GM18498 (cell line): ENCODE measurements around the gene ZXDB.
A peak's percentile ranks its signal among the peaks of the same experiment; 100 is the strongest.
"Not testable (repeated sequence)": the region's sequence is repeated elsewhere in the genome, so short reads cannot be mapped to it uniquely, and the experiment has no call there.

Experiments used
- ATAC-seq: cut with Tn5 transposase; IDR thresholded peaks from one replicate; pipeline ENCODE4 v1.9.1; 2021; ENCODE audit warnings: mild to moderate bottlenecking, moderate library complexity; ENCODE audit not compliant: unreplicated experiment

The ZXDB gene

DNA sequence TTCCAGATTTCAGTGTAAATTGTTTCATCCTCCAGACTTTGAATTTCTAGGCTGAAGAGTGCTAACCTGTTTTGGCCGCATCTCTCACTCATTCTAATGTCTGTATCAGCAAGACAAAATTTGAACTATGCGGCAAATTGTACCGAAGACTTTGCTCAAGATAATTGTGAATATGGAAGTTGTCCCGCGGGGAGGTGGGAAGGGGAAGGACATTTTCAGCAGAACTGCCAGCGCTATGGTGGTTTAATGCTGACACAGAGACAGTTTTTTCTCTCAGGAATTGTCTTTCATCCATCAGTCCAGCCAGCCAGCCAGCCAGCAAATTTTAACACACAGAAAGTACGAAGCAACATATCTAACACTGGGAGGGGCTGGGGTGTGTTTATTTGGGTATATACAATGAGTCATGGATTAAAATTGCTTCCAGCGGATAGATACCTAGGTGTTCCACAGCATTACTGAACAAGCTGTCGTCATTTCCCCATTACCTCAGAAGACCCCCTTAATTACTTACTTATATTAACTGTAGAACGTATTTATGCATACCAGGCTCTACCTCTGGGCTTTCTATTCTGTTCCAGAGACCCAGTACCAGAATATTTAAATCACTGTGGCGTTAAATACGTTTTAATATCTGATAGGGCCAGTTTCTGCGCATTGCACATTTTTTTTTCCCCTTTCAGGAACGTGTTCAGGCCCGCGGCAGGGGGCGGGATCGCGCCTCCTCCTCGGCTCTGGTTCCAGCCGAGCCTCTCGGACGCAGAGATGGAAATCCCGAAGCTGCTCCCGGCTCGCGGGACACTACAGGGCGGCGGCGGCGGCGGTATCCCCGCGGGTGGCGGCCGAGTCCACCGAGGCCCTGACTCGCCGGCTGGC, at the start of gene ZXDB:
TSS of gene ZXDB (plus strand) at position 728 of the 876 bp plus-strand sequence. CDS start at position 766, 38 bp downstream.
- peak; percentile 66 for ATAC-seq

DNA sequence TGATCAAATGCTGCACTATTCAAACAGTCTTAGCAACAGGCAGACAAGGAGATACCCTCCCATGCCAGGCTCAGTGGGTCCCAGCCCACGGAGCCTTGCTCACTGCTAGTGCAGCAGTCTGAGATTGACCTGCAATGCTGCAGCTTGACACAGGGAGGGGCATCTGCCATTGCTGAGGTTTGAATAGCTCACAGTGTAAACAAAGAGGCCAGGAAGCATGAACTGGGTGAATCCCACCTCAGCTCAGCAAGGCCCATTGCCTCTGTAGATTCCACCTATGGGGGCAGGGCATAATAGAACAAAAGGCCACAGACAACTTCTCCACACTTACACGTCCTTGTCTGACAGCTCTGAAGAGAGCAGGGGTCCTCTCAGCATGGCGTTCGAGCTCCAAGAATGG, 26.6 kb upstream of the ZXDB start:
- ATAC-seq = no peak

DNA sequence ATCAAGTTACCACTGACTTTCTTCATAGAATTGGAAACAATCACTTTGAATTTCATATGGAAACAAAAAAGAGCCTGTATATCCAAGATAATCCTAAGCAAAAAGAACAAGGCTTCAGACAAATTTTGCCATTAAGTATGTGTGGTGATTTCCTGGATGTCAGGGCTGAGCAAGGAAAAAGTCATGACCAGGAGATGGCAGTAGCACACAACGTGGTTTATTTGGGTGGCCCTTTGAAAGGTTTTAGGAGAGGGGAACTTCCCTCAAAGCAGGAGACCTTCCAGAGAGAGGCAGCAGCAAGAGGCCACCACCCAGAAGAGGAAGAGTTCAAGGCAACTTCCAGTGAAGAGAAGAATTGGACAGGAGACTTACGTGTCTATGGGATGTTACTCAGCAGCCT, 18.1 kb upstream of the ZXDB start:
- no peak for ATAC-seq

- ATAC-seq = not testable (repeated sequence)
Measured at GRCh38 chrX:57582948-57583347, 8.9 kb upstream of the ZXDB start.

GRCh38 chrX:57583477-57583876, 8.3 kb upstream of the ZXDB start:
- ATAC-seq = no peak

- ATAC-seq = no peak
Measured at GRCh38 chrX:57586360-57586759, 5.5 kb upstream of the ZXDB start.

DNA sequence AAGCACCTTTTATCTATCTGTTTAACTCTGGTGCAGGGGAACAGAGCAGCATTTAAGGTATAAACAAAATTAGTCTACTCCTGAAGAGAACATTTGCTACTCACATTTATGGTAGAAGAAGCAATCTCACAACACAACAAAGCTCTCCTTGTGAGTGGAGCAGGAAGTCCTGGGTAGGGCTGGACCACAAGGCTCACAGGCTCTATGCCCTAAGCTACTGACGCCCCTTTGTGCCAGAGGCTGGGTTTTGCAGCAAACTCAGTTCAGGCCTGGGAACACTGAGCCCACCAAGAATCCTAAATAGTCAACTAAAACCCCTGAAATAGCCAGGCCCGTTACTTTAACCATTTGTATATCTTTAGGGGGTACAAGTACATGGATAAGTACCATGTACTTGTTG, 4.7 kb upstream of the ZXDB start:
- no peak for ATAC-seq

DNA sequence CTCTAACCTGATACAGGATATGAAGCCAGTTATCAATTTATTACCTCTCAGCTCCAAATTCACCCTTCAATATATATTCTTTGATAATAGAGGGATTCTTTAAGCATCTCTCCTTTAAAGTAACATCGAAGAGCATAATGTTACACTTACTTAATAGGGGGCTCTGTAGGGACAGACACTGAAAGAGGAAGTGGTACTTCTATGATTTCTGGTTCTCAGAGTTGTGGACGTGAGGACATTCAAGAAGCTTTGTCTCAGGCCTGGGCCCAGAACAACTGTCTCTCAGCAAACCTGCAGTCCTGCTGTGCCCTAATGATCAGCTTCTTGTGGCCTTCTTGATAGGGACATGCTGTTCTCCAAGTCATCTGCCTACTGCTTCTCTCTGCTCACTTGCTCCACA, 4.2 kb upstream of the ZXDB start:
- no peak for ATAC-seq

GRCh38 chrX:57592160-57592893, 516 bp downstream of the ZXDB start:
- peak; percentile 82 for ATAC-seq

GRCh38 chrX:57592894-57593215, 1.0 kb downstream of the ZXDB start:
- peak; percentile 61 for ATAC-seq

GRCh38 chrX:57595381-57595811, 3.6 kb downstream of the ZXDB start:
- ATAC-seq = no peak

DNA sequence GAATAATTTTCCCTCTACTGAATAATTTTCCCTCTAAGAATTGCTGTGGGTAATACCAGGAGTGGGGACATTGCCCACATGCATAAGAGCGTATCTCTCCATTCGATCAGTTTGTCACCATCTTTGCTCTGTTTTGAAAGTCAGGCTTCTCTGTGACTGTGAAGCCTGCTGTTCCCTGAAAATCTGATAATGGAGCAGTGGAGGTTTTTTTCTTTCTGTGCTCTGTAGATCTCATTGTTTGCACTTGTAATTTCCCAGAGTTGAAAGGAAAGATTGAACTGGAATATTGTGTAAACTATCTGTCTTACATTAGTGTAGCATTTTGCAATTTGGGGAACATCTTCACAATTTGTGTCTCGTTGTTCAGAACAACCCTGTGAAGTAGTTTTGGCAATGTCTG, 4.3 kb downstream of the ZXDB start:
- no peak for ATAC-seq

GRCh38 chrX:57596516-57596915, 4.7 kb downstream of the ZXDB start:
- no peak for ATAC-seq

GRCh38 chrX:57607295-57608187, 15.7 kb downstream of the ZXDB start:
- no peak for ATAC-seq

GRCh38 chrX:57613351-57613750, 21.5 kb downstream of the ZXDB start:
- not testable (repeated sequence) for ATAC-seq

- ATAC-seq = not testable (repeated sequence)
Measured at GRCh38 chrX:57629438-57629837, 37.6 kb downstream of the ZXDB start.

DNA sequence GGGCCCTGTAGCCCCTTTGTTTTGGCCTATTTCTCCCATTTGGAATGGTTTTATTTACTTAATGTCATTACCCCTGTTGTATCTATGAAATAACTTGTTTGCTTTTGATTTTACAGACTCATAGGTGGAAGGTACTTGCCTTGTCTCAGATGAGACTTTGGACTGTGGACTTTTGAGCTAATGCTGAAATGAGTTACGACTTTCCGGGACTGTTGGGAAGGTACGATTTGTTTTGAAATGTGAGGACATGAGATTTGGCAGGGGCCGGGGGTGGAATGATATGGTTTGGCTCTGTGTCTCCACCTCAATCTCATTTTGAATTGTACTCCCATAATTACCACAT, 48.8 kb downstream of the ZXDB start:
- no peak for ATAC-seq

GRCh38 chrX:57641338-57641737, 49.5 kb downstream of the ZXDB start:
- no peak for ATAC-seq

- ATAC-seq = no peak
Measured at GRCh38 chrX:57643698-57644097, 51.9 kb downstream of the ZXDB start.

- ATAC-seq = no peak
Measured at GRCh38 chrX:57647020-57647419, 55.2 kb downstream of the ZXDB start.
